GM12878 (cell line): ENCODE data around the gene RIN1. TPM values are rescaled to one million over a fixed set of nuclear protein-coding genes. Genes with fewer than 3 reads are reported as not detected.

ENCODE experiments used
- ATAC-seq: fragments of 200-7000 bp; cut with Tn5 transposase; 3 replicates; pipeline ENCODE4 v1.9.1; 2020; ENCODE audit warnings: mild to moderate bottlenecking, moderate library complexity
- BruUV-seq: library from RNA; stranded (reverse); fragments of 400-500 nt; replicated peaks from 2 replicates; lab custom pipeline; 2021; lab: Mats Ljungman, UMichigan
- CTCF ChIA-PET: fragments of 300-600 bp; sonication (Branson Sonifier 250); formaldehyde crosslinking; extraction: SDS; loops from one replicate; lab custom pipeline; 2021; ENCODE audit warnings: inconsistent platforms; lab: Yijun Ruan, JAX
- POLR2A ChIA-PET: fragments of 350-600 bp; formaldehyde crosslinking; extraction: SDS; loops from one replicate; lab custom pipeline; 2021; ENCODE audit warnings: inconsistent platforms; lab: Charles Lee
- RAD21 ChIA-PET: fragments of 300-600 bp; sonication (Branson Sonifier 250); formaldehyde crosslinking; loops from one replicate; lab custom pipeline; 2023; ENCODE audit warnings: antibody characterized with exemption; ENCODE audit not compliant: unreplicated experiment; lab: Charles Lee
- SMC1A ChIA-PET: fragments of 300-600 bp; sonication (Branson Sonifier 250); formaldehyde crosslinking; loops from one replicate; lab custom pipeline; 2023; ENCODE audit not compliant: unreplicated experiment, uncharacterized antibody; lab: Charles Lee
- DNase-seq: peaks from one replicate; pipeline ENCODE4 v3.0.0-alpha.2; 2011; ENCODE audit warnings: low read depth, low spot score
- FAIRE-seq: peaks from 3 replicates; lab custom pipeline; 2011; peaks lifted over from hg19 to GRCh38; lab: Jason Lieb, UNC
- H2AFZ ChIP-seq: 2 replicates; pipeline ENCODE4 v1.6.0; 2011; ENCODE audit warnings: low read depth, low read length, control low read depth; ENCODE audit not compliant: control insufficient read depth
- H3K27ac ChIP-seq: 2 replicates; pipeline ENCODE4 v1.5.1; 2011; ENCODE audit warnings: control low read depth; ENCODE audit not compliant: control insufficient read depth, insufficient read depth
- H3K27me3 ChIP-seq, 2 experiments: replicated peaks in 1 of 2; 2 replicates each; pipeline versions ENCODE4 v1.6.0 to v1.6.1; 2011; ENCODE audit warnings: low read length in 1 of 2; ENCODE audit not compliant: control insufficient read depth in 2 of 2, insufficient read depth in 2 of 2
- H3K36me3 ChIP-seq, 2 experiments: 2 replicates each; pipeline ENCODE4 v1.5.1; 2011; ENCODE audit warnings: low read length in 1 of 2; ENCODE audit not compliant: control insufficient read depth in 2 of 2, insufficient read depth in 2 of 2
- H3K4me1 ChIP-seq: 2 replicates; pipeline ENCODE4 v1.6.1; 2011; ENCODE audit warnings: mild to moderate bottlenecking, low read length, moderate library complexity, mixed read lengths; ENCODE audit not compliant: control insufficient read depth, insufficient read depth
- H3K4me2 ChIP-seq: 2 replicates; pipeline ENCODE4 v1.6.0; 2011; ENCODE audit warnings: control low read depth; ENCODE audit not compliant: control insufficient read depth, insufficient read depth
- H3K4me3 ChIP-seq: fragments of 200-600 bp; sonication (generic); 2 replicates; pipeline ENCODE4 v1.5.1; 2016
- H3K79me2 ChIP-seq: 2 replicates; pipeline ENCODE4 v1.6.0; 2011; ENCODE audit warnings: low read length; ENCODE audit not compliant: control insufficient read depth, insufficient read depth
- H3K9ac ChIP-seq: 2 replicates; pipeline ENCODE4 v1.8.0; 2011; ENCODE audit warnings: low read length, control low read depth, mixed read lengths; ENCODE audit not compliant: control insufficient read depth, insufficient read depth
- H3K9me3 ChIP-seq: replicated peaks from 3 replicates; pipeline ENCODE4 v1.5.1; 2011; ENCODE audit warnings: mild to moderate bottlenecking, low read length; ENCODE audit not compliant: control insufficient read depth, insufficient read depth
- H4K20me1 ChIP-seq: 2 replicates; pipeline ENCODE4 v1.6.0; 2011; ENCODE audit not compliant: control insufficient read depth, insufficient read depth
- CHD2 ChIP-seq: IDR thresholded peaks from 2 replicates; pipeline ENCODE4 v1.6.1; 2011; ENCODE audit warnings: low read depth, low read length, improper control_type of control experiment, borderline replicate concordance
- CREM ChIP-seq: IDR thresholded peaks from 2 replicates; pipeline ENCODE4 v1.6.1; 2014; ENCODE audit warnings: antibody characterized with exemption, low read depth
- KAT2A ChIP-seq: conservative IDR thresholded peaks from 2 replicates; pipeline ENCODE4 v1.6.1; 2011; ENCODE audit warnings: low read depth, low read length; ENCODE audit not compliant: control insufficient read depth
- NR2C1 ChIP-seq: fragments of 450-650 bp; IDR thresholded peaks from 2 replicates; pipeline ENCODE4 v1.6.1; 2017; ENCODE audit warnings: antibody characterized with exemption, mild to moderate bottlenecking, moderate library complexity
- NRF1 ChIP-seq: conservative IDR thresholded peaks from 2 replicates; pipeline ENCODE4 v1.6.1; 2011; ENCODE audit warnings: mild to moderate bottlenecking, low read depth, low read length, improper control_type of control experiment
- PML ChIP-seq: IDR thresholded peaks from 2 replicates; pipeline ENCODE4 v1.6.1; 2012; ENCODE audit warnings: low read length, inconsistent platforms
- POLR2A ChIP-seq: IDR thresholded peaks from 2 replicates; pipeline ENCODE4 v1.6.1; 2011; ENCODE audit warnings: low read depth, mild to moderate bottlenecking, low read length
- POLR2AphosphoS5 ChIP-seq: IDR thresholded peaks from 2 replicates; pipeline ENCODE4 v1.6.1; 2011; ENCODE audit warnings: mild to moderate bottlenecking, low read length, inconsistent platforms
- RB1 ChIP-seq: fragments of 450-650 bp; formaldehyde crosslinking; IDR thresholded peaks from 2 replicates; pipeline ENCODE4 v1.6.1; 2017; ENCODE audit warnings: mild to moderate bottlenecking, borderline replicate concordance
- SMAD5 ChIP-seq: IDR thresholded peaks from 2 replicates; pipeline ENCODE4 v1.6.1; 2016; ENCODE audit warnings: antibody characterized with exemption, low read depth
- STAT3 ChIP-seq: IDR thresholded peaks from 2 replicates; pipeline ENCODE4 v1.6.1; 2011; ENCODE audit warnings: low read depth, low read length, improper control_type of control experiment
- TAF1 ChIP-seq: IDR thresholded peaks from 2 replicates; pipeline ENCODE4 v1.6.1; 2011; ENCODE audit warnings: mild to moderate bottlenecking, low read depth, low read length, borderline replicate concordance
- TCF3 ChIP-seq: IDR thresholded peaks from 2 replicates; pipeline ENCODE4 v1.6.1; 2012; ENCODE audit warnings: low read depth, mild to moderate bottlenecking, low read length, borderline replicate concordance; ENCODE audit not compliant: insufficient read depth
- YBX1 ChIP-seq: fragments of 450-650 bp; IDR thresholded peaks from 2 replicates; pipeline ENCODE4 v1.6.1; 2016; ENCODE audit warnings: antibody characterized with exemption
- ZNF384 ChIP-seq: IDR thresholded peaks from 2 replicates; pipeline ENCODE4 v1.6.1; 2012; ENCODE audit warnings: low read depth, mild to moderate bottlenecking, low read length, improper control_type of control experiment, borderline replicate concordance
- WGBS: methylation state at CpG from one replicate; pipeline ENCODE4 v1.1.6; 2016; ENCODE audit warnings: low lambda C conversion rate; ENCODE audit not compliant: insufficient replicate concordance, insufficient coverage; ENCODE audit errors: missing lambda C conversion rate; 5-methylcytosine and 5-hydroxymethylcytosine counted together
- in situ Hi-C: fragments of 300-500 bp; cut with MboI; formaldehyde crosslinking; loops from 9 replicates; pipeline ENCODE4 v1.14.3; 2018; ENCODE audit warnings: mixed read lengths
- intact Hi-C: fragments of 100-400 bp; cut with micrococcal nuclease; formaldehyde crosslinking; loops from one replicate; pipeline ENCODE4 v1.14.2; 2022; ENCODE audit not compliant: unreplicated experiment
- polyA plus RNA-seq, 11 experiments: library from polyadenylated mRNA; depleted of rRNA in 4 of 11; unstranded in 6 of 11; stranded (reverse) in 5 of 11; fragments of >200 nt; fragmentation: Nextera tagmentation in 4 of 11; fragmentation: Illumina TruSeq in 1 of 11; extraction: Ambion mirVana in 4 of 11; extraction: Trizol in 1 of 11; gene quantifications; 1 replicate in 1 of 11; 2 replicates in 10 of 11; pipeline versions ENCODE4 v1.2.1 to v1.2.3, GENCODE V29; 2011 to 2016; ENCODE audit warnings: inconsistent platforms in 2 of 11, missing spikeins in 2 of 11, low read depth in 1 of 11
- total RNA-seq, 4 experiments: library from RNA; depleted of rRNA in 3 of 4; stranded (reverse); fragments of >200 nt in 3 of 4; fragmentation: Illumina TruSeq in 1 of 4; extraction: Trizol in 1 of 4; gene quantifications; 2 replicates each; pipeline versions ENCODE4 v1.2.1 to v1.2.3, GENCODE V29; 2013 to 2021
- TF ChIP-seq, protein P1 (sequence below): fragments of 450-650 bp; IDR thresholded peaks from 2 replicates; pipeline ENCODE4 v1.6.1; 2018; ENCODE audit warnings: borderline replicate concordance, mild to moderate bottlenecking; ENCODE audit not compliant: partially characterized antibody
- TF ChIP-seq, protein P2 (sequence below): fragments of 450-650 bp; IDR thresholded peaks from 2 replicates; pipeline ENCODE4 v1.6.1; 2016; ENCODE audit warnings: mild to moderate bottlenecking, moderate library complexity, borderline replicate concordance

Gene RIN1
- total and polyA plus RNA-seq, 10 of the 15 experiments (the other 5 are each of a cell fraction or from before 2014, with no cell fraction given) = 0.04 to 0.69 (median 0.22) TPM; not detected in 1

DNA sequence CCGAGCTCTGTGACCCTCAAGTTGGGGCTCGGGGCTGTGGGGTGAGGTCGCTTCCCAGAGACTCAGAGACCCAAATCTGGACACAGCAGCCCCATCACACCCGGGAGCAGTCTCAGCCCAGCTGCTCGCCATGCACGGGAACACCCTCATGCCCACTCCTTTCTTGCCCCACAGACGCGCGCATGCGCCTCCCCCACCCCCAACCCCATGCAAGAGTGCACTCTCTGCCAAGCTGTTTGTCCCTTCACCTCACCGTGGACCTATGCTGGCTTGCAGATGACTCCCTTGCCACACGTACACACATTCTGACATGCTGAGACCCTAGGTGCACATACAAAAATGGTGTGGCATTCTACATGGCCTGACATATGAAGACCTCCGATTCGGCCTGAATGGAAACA lies 18.9 kb downstream of the RIN1 start:
- no peak for DNase-seq
- ChIA-PET SMC1A (interaction anchor here (1.2 kb wide), 3 partner anchors 11 to 32 kb away, joined by 3 to 4 read pairs (median 3); no protein-coding TSS in a partner anchor), POLR2A (interaction anchor here (0.9 to 1.6 kb wide), 2 partner anchors 28 to 49 kb away, joined by 3 read pairs; partner anchors contain the start of genes RAB1B and YIF1A), CTCF (interaction anchor here (1.0 to 1.9 kb wide), 3 partner anchors 9 to 68 kb away, joined by 3 to 7 read pairs (median 6); partner anchors contain the start of gene YIF1A), RAD21 (interaction anchor here (0.6 to 0.8 kb wide), 2 partner anchors 69 to 244 kb away, joined by 3 to 5 read pairs; no protein-coding TSS in a partner anchor)
- H3K4me1 ChIP-seq = peaks cover 18% of the 10 kb centered on the region
- no peaks in the 10 kb centered on the region; the same call in 2 of the 3 replicates for H3K9me3 ChIP-seq
- ATAC-seq = peak; percentile 33
- intact Hi-C loops = no loop called here
- 6% methylated on average over 13 of the region's 14 CpGs for WGBS
- peak overlapping the region; percentile 70 for H3K4me2 ChIP-seq
- H2AFZ ChIP-seq = peak overlapping the region; percentile 73
- in situ Hi-C loops = no loop called here
- no peaks in the 10 kb centered on the region for H3K79me2 ChIP-seq
- no peaks in the 10 kb centered on the region; a peak in 1 of 4 replicates for H3K27me3 ChIP-seq
- H4K20me1 ChIP-seq = no peaks in the 10 kb centered on the region
- H3K4me3 ChIP-seq = no peak overlapping the region
- peak overlapping the region; percentile 34; the same call in 1 of the 2 replicates for H3K9ac ChIP-seq
- peak overlapping the region; percentile 82 for H3K27ac ChIP-seq
- H3K36me3 ChIP-seq = no peaks in the 10 kb centered on the region
- BruUV-seq = no TSS peak
- FAIRE-seq = peak; percentile 83
- no peak for TF ChIP-seq NR2C1
- TF ChIP-seq TCF3 = no peak
- TF ChIP-seq ZNF384 = no peak
- no peak for TF ChIP-seq KAT2A
- no peak for TF ChIP-seq CREM
- 0 out of 2 replicates have a peak, but pooled peaks have one; percentile 7 for TF ChIP-seq CHD2
- TF ChIP-seq STAT3 = no peak
- TF ChIP-seq, protein P1, sequence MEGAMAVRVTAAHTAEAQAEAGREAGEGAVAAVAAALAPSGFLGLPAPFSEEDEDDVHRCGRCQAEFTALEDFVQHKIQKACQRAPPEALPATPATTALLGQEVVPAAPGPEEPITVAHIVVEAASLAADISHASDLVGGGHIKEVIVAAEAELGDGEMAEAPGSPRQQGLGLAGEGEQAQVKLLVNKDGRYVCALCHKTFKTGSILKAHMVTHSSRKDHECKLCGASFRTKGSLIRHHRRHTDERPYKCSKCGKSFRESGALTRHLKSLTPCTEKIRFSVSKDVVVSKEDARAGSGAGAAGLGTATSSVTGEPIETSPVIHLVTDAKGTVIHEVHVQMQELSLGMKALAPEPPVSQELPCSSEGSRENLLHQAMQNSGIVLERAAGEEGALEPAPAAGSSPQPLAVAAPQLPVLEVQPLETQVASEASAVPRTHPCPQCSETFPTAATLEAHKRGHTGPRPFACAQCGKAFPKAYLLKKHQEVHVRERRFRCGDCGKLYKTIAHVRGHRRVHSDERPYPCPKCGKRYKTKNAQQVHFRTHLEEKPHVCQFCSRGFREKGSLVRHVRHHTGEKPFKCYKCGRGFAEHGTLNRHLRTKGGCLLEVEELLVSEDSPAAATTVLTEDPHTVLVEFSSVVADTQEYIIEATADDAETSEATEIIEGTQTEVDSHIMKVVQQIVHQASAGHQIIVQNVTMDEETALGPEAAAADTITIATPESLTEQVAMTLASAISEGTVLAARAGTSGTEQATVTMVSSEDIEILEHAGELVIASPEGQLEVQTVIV = no peak
- no peak for TF ChIP-seq RB1
- TF ChIP-seq POLR2A = peak; percentile 42
- no peak for TF ChIP-seq PML
- peak; percentile 41; the same call in 1 of the 2 replicates for TF ChIP-seq NRF1
- TF ChIP-seq TAF1 = 0 out of 2 replicates have a peak, but pooled peaks have one; percentile 32
- peak; percentile 45; the same call in 1 of the 2 replicates for TF ChIP-seq POLR2AphosphoS5
- TF ChIP-seq SMAD5 = no peak
- TF ChIP-seq YBX1 = no peak
- TF ChIP-seq, protein P2, sequence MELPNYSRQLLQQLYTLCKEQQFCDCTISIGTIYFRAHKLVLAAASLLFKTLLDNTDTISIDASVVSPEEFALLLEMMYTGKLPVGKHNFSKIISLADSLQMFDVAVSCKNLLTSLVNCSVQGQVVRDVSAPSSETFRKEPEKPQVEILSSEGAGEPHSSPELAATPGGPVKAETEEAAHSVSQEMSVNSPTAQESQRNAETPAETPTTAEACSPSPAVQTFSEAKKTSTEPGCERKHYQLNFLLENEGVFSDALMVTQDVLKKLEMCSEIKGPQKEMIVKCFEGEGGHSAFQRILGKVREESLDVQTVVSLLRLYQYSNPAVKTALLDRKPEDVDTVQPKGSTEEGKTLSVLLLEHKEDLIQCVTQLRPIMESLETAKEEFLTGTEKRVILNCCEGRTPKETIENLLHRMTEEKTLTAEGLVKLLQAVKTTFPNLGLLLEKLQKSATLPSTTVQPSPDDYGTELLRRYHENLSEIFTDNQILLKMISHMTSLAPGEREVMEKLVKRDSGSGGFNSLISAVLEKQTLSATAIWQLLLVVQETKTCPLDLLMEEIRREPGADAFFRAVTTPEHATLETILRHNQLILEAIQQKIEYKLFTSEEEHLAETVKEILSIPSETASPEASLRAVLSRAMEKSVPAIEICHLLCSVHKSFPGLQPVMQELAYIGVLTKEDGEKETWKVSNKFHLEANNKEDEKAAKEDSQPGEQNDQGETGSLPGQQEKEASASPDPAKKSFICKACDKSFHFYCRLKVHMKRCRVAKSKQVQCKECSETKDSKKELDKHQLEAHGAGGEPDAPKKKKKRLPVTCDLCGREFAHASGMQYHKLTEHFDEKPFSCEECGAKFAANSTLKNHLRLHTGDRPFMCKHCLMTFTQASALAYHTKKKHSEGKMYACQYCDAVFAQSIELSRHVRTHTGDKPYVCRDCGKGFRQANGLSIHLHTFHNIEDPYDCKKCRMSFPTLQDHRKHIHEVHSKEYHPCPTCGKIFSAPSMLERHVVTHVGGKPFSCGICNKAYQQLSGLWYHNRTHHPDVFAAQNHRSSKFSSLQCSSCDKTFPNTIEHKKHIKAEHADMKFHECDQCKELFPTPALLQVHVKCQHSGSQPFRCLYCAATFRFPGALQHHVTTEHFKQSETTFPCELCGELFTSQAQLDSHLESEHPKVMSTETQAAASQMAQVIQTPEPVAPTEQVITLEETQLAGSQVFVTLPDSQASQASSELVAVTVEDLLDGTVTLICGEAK = no peak
